Measurements from ENCODE around the gene KRT6C. TPM values are rescaled to one million over a fixed set of nuclear protein-coding genes. Genes with fewer than 3 reads are reported as not detected.

Gene KRT6C
- total and polyA plus RNA-seq, 2 experiments from 2014 or later = not detected

DNA sequence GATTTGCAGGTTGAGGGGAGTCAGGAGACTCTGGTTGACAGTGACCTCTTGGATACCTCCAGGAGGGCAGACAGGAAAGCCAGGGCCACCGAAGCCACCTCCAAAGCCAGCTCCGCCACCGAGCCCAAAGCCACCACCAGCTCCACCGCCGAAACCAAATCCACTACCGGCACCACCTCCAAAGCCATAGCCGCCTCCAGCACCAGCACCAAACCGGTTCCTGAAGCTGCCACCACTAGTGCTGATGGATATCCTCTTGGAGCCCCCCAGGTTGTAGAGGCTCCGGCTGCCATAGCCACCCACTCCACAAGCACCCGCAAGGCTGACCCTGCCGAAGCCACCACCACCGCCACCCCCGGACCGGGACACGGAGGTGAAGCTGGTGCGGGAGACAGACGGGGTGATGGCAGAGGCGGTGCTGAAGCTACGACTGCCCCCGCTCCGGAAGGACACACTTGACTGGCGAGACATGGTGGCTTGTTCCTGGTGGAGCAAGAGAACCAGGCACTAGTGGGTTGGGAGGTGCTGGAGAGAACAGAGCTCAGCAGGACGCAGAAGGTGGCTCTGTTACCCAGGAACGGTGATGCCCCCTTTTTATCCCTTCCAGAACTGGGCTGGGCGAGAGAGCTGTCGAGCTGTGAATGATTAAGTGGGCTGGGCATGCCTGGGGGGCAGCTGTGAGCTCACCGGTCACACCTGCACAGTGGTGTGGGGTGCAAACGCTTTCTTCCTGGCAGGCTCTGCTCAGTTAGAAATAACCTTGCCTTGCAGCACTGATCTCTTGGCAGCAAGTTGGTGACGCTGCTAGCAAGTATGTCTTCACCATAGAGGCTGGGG, 46.4 kb upstream of the KRT6C start, which contains the start of gene KRT5:
TSS of gene KRT5 (minus strand) at position 569 of the 837 bp plus-strand sequence. CDS start at position 471, 98 bp downstream.
- TF ChIP-seq EZH2phosphoT487 (IDR thresholded peaks at IDR 0.05; ENCODE audit: insufficient read depth, low read depth) (no peak), EZH2 (IDR thresholded peaks at IDR 0.05; ENCODE audit: insufficient read depth, poor library complexity, severe bottlenecking) (no peak)
- no peak for DNase-seq
- H2AFZ ChIP-seq = no peak within 1 kb of the TSS
- H3K79me2 ChIP-seq (ENCODE audit: insufficient read depth) = no peaks in the 10 kb centered on the region
- H3F3A ChIP-seq (ENCODE audit: insufficient read depth) = no peaks in the 10 kb centered on the region
- H3K9me3 ChIP-seq (ENCODE audit: low read depth) = no peaks in the 10 kb centered on the region
- no peak within 1 kb of the TSS for H3K4me3 ChIP-seq
- no peaks in the 10 kb centered on the region for H3K4me1 ChIP-seq (ENCODE audit: insufficient read depth)
- no peaks in the 10 kb centered on the region for H3K9me2 ChIP-seq (ENCODE audit: insufficient read depth)
- H3K36me3 ChIP-seq (ENCODE audit: low read depth) = no peaks in the 10 kb centered on the region
- no peak within 1 kb of the TSS for H3K27ac ChIP-seq
- WGBS, 2 experiments (ENCODE audit: low coverage in 1 of 2, low lambda C conversion rate in 2 of 2, missing lambda C conversion rate in 2 of 2) = 81 to 83% methylated on average over 29 of the region's 29 CpGs
- no peak within 1 kb of the TSS for H3K4me2 ChIP-seq (ENCODE audit: unreplicated experiment)
- peaks cover 43% of the 10 kb centered on the region for H3K27me3 ChIP-seq (replicated peaks; ENCODE audit: insufficient read depth)
- in situ Hi-C loops (cut with MboI) = no loop called here
- H4K20me1 ChIP-seq (ENCODE audit: insufficient read depth) = no peaks in the 10 kb centered on the region
- H3K9ac ChIP-seq = no peak within 1 kb of the TSS

- TF ChIP-seq EZH2 (IDR thresholded peaks at IDR 0.05; ENCODE audit: insufficient read depth, poor library complexity, severe bottlenecking) (no peak), EZH2phosphoT487 (IDR thresholded peaks at IDR 0.05; ENCODE audit: insufficient read depth, low read depth) (no peak)
- no peak overlapping the region for H3K4me2 ChIP-seq (ENCODE audit: unreplicated experiment)
- in situ Hi-C loops (cut with MboI) = no loop called here
- H3K4me3 ChIP-seq = no peak overlapping the region
- no peaks in the 10 kb centered on the region for H3K9me3 ChIP-seq (ENCODE audit: low read depth)
- no peaks in the 10 kb centered on the region for H3K9me2 ChIP-seq (ENCODE audit: insufficient read depth)
- H2AFZ ChIP-seq = no peak overlapping the region
- H3K27me3 ChIP-seq (replicated peaks; ENCODE audit: insufficient read depth) = peaks cover 40% of the 10 kb centered on the region
- H3K36me3 ChIP-seq (ENCODE audit: low read depth) = no peaks in the 10 kb centered on the region
- H3K27ac ChIP-seq = no peak overlapping the region
- no peaks in the 10 kb centered on the region for H3F3A ChIP-seq (ENCODE audit: insufficient read depth)
- H4K20me1 ChIP-seq (ENCODE audit: insufficient read depth) = no peaks in the 10 kb centered on the region
- DNase-seq = no peak
- WGBS, 2 experiments (ENCODE audit: low coverage in 1 of 2, low lambda C conversion rate in 2 of 2, missing lambda C conversion rate in 2 of 2) = 73 to 79% methylated on average over 3 of the region's 3 CpGs
- no peak overlapping the region for H3K9ac ChIP-seq
- no peaks in the 10 kb centered on the region for H3K4me1 ChIP-seq (ENCODE audit: insufficient read depth)
- no peaks in the 10 kb centered on the region for H3K79me2 ChIP-seq (ENCODE audit: insufficient read depth)
Measured at GRCh38 chr12:52519387-52519703, 45.7 kb upstream of the KRT6C start.

DNA sequence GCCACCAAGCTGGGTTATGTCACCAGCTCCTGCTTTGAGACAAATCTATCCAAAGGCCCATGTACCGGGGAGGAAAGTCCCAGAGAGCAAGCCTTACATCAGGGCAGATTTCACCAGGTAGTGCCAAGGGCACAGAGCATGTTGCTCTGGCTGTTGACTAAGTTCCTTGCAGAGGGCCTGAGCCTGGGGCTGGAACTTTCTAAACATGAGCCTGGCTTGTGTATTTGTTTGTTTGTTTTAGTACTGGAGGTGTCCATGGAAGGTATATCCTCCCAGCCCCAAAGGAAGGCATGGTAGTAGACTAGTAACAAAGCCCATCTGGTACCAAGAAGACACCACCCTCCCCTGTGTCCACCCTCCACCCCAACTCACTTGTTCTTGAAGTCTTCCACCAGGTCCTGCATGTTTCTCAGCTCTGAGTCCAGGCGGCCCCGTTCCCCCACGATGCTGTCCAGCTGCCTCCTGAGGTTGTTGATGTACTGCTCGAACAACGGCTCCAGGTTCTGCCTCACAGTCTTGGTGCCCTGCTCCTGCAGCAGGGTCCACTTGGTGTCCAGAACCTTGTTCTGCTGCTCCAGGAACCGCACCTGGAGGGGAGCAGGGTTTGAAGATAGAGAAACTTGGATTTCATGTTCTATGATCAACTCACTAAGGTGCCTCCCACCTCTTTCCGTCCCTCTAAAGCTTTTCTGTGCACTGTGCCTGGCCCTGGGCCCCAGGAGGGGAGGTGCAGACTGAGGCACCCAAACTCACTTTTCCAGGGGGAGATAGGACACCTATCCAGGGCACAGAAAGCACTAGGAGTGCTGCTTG, 45.2 kb upstream of the KRT6C start:
- H3K9me2 ChIP-seq (ENCODE audit: insufficient read depth) = no peaks in the 10 kb centered on the region
- no peak overlapping the region for H3K9ac ChIP-seq
- in situ Hi-C loops (cut with MboI) = no loop called here
- no peak overlapping the region for H3K4me2 ChIP-seq (ENCODE audit: unreplicated experiment)
- no peaks in the 10 kb centered on the region for H3K79me2 ChIP-seq (ENCODE audit: insufficient read depth)
- H3K27me3 ChIP-seq (replicated peaks; ENCODE audit: insufficient read depth) = peaks cover 45% of the 10 kb centered on the region
- 69 to 77% methylated on average over 8 of the region's 8 CpGs for WGBS, 2 experiments (ENCODE audit: low coverage in 1 of 2, low lambda C conversion rate in 2 of 2, missing lambda C conversion rate in 2 of 2)
- no peaks in the 10 kb centered on the region for H4K20me1 ChIP-seq (ENCODE audit: insufficient read depth)
- no peaks in the 10 kb centered on the region for H3K36me3 ChIP-seq (ENCODE audit: low read depth)
- DNase-seq = no peak
- no peaks in the 10 kb centered on the region for H3K9me3 ChIP-seq (ENCODE audit: low read depth)
- no peak overlapping the region for H3K4me3 ChIP-seq
- no peaks in the 10 kb centered on the region for H3F3A ChIP-seq (ENCODE audit: insufficient read depth)
- TF ChIP-seq EZH2phosphoT487 (IDR thresholded peaks at IDR 0.05; ENCODE audit: insufficient read depth, low read depth) = no peak
- TF ChIP-seq EZH2 (IDR thresholded peaks at IDR 0.05; ENCODE audit: insufficient read depth, poor library complexity, severe bottlenecking) = no peak
- no peaks in the 10 kb centered on the region for H3K4me1 ChIP-seq (ENCODE audit: insufficient read depth)
- H3K27ac ChIP-seq = no peak overlapping the region
- H2AFZ ChIP-seq = no peak overlapping the region

DNA sequence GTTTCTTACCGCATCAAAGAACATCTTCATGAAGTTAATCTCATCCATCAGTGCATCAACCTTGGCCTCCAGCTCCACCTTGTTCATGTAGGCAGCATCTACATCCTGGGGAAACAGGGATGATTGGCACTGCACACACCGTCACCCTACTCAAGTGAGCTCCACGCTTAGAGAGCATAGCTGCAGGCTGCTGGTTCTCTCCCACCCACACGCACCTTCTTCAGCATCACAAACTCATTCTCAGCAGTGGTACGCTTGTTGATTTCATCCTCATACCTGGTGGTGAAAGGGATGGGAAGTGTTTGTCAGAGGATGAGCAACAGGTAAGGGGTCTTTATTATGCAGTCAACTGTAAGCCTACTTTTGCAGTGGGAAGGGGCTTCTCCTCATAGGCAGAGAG, 44.3 kb upstream of the KRT6C start:
- 81 to 83% methylated on average over 5 of the region's 5 CpGs for WGBS, 2 experiments (ENCODE audit: low coverage in 1 of 2, low lambda C conversion rate in 2 of 2, missing lambda C conversion rate in 2 of 2)

More for the DNA sequence above, 44.3 kb upstream of the KRT6C start:
- H3K9me2 ChIP-seq (ENCODE audit: insufficient read depth) = no peaks in the 10 kb centered on the region
- in situ Hi-C loops (cut with MboI) = no loop called here
- H3K4me2 ChIP-seq (ENCODE audit: unreplicated experiment) = no peak overlapping the region
- no peak for TF ChIP-seq EZH2phosphoT487 (IDR thresholded peaks at IDR 0.05; ENCODE audit: insufficient read depth, low read depth)
- TF ChIP-seq EZH2 (IDR thresholded peaks at IDR 0.05; ENCODE audit: insufficient read depth, poor library complexity, severe bottlenecking) = no peak
- no peak overlapping the region for H3K9ac ChIP-seq
- no peaks in the 10 kb centered on the region for H3K4me1 ChIP-seq (ENCODE audit: insufficient read depth)
- peaks cover 44% of the 10 kb centered on the region for H3K27me3 ChIP-seq (replicated peaks; ENCODE audit: insufficient read depth)
- no peaks in the 10 kb centered on the region for H3K9me3 ChIP-seq (ENCODE audit: low read depth)
- H2AFZ ChIP-seq = no peak overlapping the region
- no peak overlapping the region for H3K4me3 ChIP-seq
- H3K79me2 ChIP-seq (ENCODE audit: insufficient read depth) = no peaks in the 10 kb centered on the region
- no peak overlapping the region for H3K27ac ChIP-seq
- DNase-seq = no peak
- no peaks in the 10 kb centered on the region for H3K36me3 ChIP-seq (ENCODE audit: low read depth)
- H4K20me1 ChIP-seq (ENCODE audit: insufficient read depth) = no peaks in the 10 kb centered on the region
- no peaks in the 10 kb centered on the region for H3F3A ChIP-seq (ENCODE audit: insufficient read depth)
